ENCODE data around the gene RAD51D. TPM values are rescaled to one million over a fixed set of nuclear protein-coding genes. Genes with fewer than 3 reads are reported as not detected.

Gene RAD51D
- total RNA-seq, 4 donors from 2014 or later, result 8.9 to 12.8 (median 10.7) TPM

DNA sequence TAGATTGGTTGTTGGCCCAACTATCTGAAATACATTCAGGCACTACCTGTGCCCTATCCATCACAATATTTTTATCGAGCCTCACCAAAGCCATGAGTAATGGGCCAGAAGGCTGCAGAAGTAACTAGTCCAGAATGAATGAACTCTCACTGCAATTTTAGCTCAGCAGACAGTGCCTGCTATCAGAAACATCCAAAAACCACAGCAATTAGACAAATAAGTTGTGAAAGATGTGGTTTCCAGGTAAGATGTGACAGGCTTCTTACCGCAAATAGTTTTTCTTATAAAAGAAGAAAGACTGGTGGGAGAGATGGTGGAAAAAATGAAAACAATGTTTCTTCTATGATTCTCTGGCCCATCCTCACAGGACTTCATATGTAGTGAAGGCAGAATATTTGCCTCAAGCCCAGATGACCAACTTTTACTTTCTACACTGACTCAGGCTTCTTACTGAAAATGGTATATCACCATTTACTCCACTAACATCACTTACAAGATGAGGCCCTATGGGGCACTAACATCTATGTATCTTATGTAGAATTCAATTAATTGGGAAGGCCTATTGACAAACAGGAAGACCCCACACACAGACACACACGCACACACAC, 46.4 kb downstream of the RAD51D start:
- H3K36me3 ChIP-seq, result no peaks in the 10 kb centered on the region
- H3K9me3 ChIP-seq, result no peaks in the 10 kb centered on the region
- no peak for TF ChIP-seq CTCF (IDR thresholded peaks at IDR 0.05)
- no peak for TF ChIP-seq POLR2AphosphoS5 (IDR thresholded peaks at IDR 0.05)
- TF ChIP-seq POLR2A (IDR thresholded peaks at IDR 0.05; ENCODE audit: low read depth), result no peak
- TF ChIP-seq EP300 (IDR thresholded peaks at IDR 0.05), result no peak
- H3K4me3 ChIP-seq, result no peak overlapping the region
- H3K4me1 ChIP-seq, result peaks cover 0 to 23% (median 9%) of the 10 kb centered on the region in 4 donors
- no peaks in the 10 kb centered on the region for H3K27me3 ChIP-seq
- 90% methylated on average over 3 of the region's 3 CpGs for WGBS
- H3K27ac ChIP-seq (replicated peaks in 1 of 4), result no peak overlapping the region
- DNase-seq (ENCODE audit: extremely low spot score), result no peak
- intact Hi-C loops (cut with DNase I), result no loop called here

DNA sequence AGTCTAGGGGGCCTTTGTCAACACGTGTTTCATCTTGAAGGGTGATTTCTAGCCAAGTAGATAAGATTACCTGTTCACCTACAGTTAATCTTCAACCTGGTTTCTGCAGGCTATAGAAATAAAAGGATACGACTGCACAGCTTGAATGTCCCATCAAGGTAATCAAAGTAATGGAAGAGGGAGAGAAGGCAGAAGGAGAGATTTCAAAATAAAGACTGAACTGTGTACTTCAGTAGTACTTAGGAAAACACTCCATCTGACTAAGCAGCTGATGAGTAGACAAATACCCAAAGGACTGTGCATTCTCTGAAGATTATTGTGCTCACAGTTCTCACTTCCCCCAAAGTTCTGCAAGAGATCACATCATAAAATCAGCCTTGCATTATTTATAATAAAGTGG, 50.3 kb downstream of the RAD51D start:
- intact Hi-C loops (cut with DNase I), result no loop called here
- no peaks in the 10 kb centered on the region for H3K9me3 ChIP-seq
- H3K36me3 ChIP-seq, result no peaks in the 10 kb centered on the region
- TF ChIP-seq EP300 (IDR thresholded peaks at IDR 0.05) (no peak), CTCF (IDR thresholded peaks at IDR 0.05) (no peak), POLR2AphosphoS5 (IDR thresholded peaks at IDR 0.05) (no peak), POLR2A (IDR thresholded peaks at IDR 0.05; ENCODE audit: low read depth) (no peak)
- no peak for DNase-seq (ENCODE audit: extremely low spot score)
- H3K27me3 ChIP-seq, result no peaks in the 10 kb centered on the region
- 79% methylated on average over 2 of the region's 2 CpGs for WGBS
- peaks cover 3 to 9% (median 4%) of the 10 kb centered on the region in 4 donors for H3K4me1 ChIP-seq
- no peak overlapping the region for H3K4me3 ChIP-seq
- H3K27ac ChIP-seq (replicated peaks in 1 of 4), result no peak overlapping the region

GRCh38 chr17:35068249-35068648, 51.4 kb downstream of the RAD51D start:
- H3K27ac ChIP-seq (replicated peaks in 1 of 4), result no peak overlapping the region
- intact Hi-C loops (cut with DNase I), result no loop called here
- no peak for DNase-seq (ENCODE audit: extremely low spot score)
- no peaks in the 10 kb centered on the region for H3K27me3 ChIP-seq
- no peaks in the 10 kb centered on the region for H3K36me3 ChIP-seq
- TF ChIP-seq POLR2A (IDR thresholded peaks at IDR 0.05; ENCODE audit: low read depth) (no peak), POLR2AphosphoS5 (IDR thresholded peaks at IDR 0.05) (no peak), CTCF (IDR thresholded peaks at IDR 0.05) (no peak), EP300 (IDR thresholded peaks at IDR 0.05) (no peak)
- H3K9me3 ChIP-seq, result no peaks in the 10 kb centered on the region
- peaks cover 9 to 13% (median 11%) of the 10 kb centered on the region in 4 donors for H3K4me1 ChIP-seq
- WGBS, result 90% methylated on average over 2 of the region's 2 CpGs
- H3K4me3 ChIP-seq, result no peak overlapping the region

DNA sequence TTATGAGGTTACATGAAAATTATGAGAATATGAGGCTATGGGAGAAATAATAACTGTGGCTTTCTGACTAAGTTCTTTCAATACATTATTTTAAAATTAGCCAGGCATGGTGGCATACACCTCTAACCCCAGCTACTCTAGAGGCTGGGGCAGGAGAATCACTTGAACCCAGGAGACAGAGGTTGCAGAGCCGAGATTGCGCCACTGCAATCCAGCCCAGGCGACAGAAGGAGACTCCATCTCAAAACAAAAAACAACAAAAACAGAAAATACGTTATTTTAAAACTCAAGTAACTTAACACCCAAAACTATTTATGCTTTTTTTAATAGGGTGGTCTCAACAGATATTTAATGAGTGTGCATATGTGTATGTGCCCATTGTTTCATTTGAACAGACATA, 53.8 kb downstream of the RAD51D start:
- H3K27me3 ChIP-seq, result no peaks in the 10 kb centered on the region
- no peak overlapping the region for H3K27ac ChIP-seq (replicated peaks in 1 of 4)
- peaks cover 14 to 21% (median 17%) of the 10 kb centered on the region in 4 donors for H3K4me1 ChIP-seq
- H3K9me3 ChIP-seq, result no peaks in the 10 kb centered on the region
- DNase-seq (ENCODE audit: extremely low spot score), result no peak
- 94% methylated on average over 4 of the region's 4 CpGs for WGBS
- intact Hi-C loops (cut with DNase I), result no loop called here
- peaks cover 0 to 7% (median 6%) of the 10 kb centered on the region in 4 donors for H3K36me3 ChIP-seq
- H3K4me3 ChIP-seq, result no peak overlapping the region
- TF ChIP-seq POLR2A (IDR thresholded peaks at IDR 0.05; ENCODE audit: low read depth) (no peak), CTCF (IDR thresholded peaks at IDR 0.05) (no peak), EP300 (IDR thresholded peaks at IDR 0.05) (no peak), POLR2AphosphoS5 (IDR thresholded peaks at IDR 0.05) (no peak)
